ENCODE measurements around the gene UCP3.
"Not testable (repeated sequence)": the region's sequence is repeated elsewhere in the genome, so short reads cannot be mapped to it uniquely, and the experiment has no call there.

The UCP3 gene

DNA sequence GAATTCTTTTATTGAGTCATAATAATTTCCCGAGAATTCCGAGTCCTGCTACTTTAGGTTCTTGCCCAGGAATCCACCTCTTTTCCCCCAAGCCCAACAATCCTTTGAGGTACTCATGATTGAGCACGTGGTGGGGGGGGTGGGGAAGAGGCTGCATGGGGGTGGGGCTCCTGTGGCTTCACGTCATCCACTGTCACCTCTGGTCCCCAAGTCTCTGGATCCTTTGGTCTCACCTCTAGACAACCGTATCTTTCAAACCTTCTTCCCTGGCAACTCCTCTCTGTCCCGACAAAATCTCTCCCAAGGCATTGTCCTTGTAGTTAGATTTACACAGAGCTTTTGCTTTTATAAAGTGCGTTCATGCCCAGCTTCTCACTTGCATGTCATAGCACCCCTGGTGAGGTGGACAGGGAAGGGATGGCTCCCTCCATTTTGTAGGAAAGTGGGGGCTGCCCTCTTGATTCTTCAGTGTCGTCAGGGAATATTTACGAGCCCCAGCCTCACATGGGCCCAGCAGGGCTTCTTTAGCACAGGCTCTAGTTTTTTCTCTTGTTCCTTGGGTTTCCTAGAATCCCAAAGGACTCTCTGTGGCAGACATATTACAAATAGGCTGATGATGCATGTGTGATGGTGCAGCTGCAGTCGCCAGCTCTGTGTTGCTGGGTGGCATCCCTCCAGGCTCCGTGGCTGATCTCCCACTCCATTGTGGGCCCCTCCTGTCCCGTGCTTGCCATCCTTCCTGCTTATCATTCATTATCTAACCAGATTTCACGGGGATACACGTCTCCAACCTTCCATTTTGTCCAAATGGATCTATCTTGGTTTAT is 8.4 kb downstream of the UCP3 start:
- DNase-seq, result no peak

DNA sequence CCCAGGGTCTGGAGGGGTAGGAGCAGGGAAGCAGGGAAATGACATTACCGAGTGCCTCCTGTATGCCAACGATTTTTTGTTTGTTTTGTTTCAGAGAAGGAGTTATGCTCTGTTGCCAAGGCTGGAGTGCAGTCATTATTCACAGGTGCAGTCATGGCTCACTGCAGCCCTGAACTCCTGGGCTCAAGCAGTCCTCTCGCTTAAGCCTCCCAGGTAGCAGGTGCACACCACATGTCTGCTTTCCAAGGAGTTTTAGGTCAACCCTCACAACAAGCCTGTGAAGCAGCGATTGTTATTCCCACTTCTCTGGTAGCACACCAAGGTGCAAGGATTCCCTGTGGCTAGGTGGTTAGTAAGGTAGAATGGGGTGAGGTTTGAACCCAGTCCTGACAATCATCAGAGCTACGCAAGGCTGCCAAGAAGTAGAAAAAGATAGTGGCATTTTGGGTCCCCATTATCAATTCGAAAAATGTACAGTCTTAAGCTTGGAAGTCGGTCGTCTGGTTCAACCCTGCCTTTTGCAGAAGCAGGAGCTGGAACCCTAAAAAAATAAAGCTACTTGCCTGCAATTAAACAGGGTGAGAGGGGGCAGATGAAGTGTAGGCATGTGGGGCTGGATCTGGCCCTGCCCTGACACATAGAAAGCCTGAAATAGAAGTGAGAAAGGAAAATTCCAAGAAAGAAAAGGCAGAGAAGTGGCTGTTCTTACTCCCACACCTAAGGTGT is 9.1 kb downstream of the UCP3 start:
- DNase-seq, result no peak

DNA sequence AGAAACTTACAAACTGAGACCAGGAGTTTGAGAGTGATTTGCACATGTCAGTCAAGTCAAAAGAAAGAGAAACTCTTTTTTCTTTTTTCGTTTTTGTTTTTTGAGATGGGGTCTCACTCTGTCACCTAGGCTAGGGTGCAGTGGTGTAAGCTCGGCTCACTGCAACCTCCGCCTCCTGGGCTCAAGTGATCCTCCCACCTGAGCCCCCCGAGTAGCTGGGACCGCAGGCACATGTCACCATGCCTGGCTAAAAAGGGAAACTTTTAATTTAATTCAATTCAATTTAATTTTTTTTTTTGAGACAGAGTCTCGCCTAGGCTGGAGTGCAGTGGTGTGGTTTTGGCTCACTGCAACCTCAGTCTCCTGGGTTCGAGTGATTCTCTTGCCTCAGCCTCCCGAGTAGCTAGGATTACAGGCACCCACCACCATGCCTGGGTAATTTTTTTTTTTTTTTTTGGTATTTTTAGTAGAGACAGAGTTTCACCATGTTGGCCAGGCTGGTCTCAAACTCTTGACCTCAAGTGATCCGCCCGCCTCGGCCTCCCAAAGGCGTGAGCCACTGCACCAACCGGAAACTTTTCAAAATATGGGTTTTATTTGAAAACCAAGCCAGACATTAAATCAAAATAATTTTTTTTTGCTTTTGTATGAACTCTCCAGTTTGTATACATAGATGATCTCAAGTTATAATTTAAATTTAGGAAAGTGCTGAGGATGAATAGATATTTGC is 9.9 kb downstream of the UCP3 start:
- DNase-seq, result no peak

DNA sequence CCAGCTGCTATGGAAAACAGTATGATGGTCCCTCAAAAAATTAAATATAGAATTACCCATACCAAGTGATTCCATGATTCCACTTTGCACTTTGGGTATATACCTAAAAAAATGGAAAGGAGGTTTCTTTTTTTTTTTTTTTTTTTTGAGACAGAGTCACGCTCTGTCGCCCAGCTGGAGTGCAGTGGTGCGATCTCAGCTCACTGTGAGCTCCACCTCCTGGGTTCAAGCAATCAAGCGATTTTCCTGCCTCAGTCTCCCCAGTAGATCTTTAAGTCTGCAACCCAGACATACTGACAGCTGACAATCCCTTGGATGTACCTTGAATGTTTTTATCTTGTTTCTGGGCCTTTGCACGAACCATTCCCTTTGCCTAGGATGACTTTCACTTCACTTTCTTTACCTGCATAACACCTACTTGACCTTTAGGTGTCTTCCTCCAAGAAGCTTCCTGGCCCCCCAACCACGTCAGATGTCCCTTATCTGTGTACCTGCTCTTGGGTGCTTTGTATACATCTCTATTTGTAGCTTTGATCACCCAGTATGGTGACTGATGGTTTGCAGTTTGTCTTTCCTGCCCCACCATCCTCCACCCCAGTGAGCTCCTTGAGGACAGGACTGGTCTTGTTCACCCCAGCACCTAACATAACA is 11.6 kb downstream of the UCP3 start:
- no peak for DNase-seq

DNA sequence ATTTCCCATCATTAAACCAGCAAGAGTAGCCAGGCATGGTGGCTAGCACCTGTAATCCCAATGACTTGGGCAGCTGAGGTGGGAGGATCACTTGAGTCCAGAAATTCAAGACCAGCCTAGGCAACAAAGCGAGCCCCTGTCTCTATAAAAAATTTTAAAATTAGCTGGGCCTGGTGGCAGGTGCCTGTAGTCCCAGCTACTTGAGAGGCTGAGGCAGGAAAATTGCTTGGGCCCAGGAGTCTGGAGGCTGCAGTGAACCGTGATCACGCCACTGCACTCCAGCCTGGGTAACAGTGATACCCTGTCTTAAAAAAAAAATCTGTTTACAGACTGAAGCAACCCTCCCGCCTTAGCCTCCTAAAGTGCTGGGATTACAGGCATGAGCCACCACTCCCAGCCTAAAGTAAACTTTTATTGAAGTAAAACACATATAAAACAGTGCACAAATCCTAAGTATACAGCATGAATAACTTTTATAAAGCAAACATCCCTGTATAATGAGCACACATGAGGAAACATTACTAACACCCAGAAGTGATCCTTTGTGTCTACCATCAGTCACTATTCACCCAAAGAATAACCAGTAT is 12.6 kb downstream of the UCP3 start:
- no peak for DNase-seq

DNA sequence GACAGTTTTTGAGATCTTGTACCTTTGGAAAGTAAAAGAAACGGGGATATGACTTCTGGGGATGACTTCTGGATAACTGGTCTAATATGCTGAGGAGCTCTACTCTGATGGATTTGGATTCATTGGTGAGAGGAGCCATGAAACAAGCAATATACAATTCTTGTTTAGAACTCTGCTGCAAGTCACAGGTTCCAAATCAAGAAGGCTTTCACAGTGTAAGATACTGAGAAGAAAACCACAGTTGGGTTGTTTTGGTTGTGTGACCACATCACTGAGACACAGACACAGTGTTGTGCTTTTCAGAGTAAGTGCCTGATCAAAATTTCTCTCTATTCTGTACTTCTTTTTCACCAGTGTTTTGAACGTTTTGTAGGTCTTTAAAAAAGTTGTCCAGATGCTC is 13.2 kb downstream of the UCP3 start:
- peak in 4 of 5 donors; percentile 38 to 69 (median 44) for DNase-seq

DNA sequence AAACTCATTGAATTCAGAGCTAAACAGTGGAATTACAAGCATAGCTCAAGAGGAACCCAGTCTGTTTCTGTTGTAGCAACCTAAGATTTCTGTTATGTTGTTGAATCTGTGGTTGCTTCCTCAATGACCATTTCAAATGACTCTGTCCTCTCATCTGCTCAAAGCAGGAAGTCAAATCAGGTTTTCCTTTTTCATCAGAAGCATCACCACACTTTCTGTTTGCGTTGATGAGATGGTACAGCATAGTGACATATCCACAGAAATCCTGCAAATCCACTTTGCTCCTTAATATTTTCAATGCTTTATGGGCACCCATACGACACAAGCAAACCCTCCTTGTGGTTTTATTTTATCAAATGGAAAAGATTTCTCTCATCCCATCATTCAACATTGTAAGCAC is 13.6 kb downstream of the UCP3 start:
- DNase-seq, result peak in 1 of 5 donors; percentile 84

DNA sequence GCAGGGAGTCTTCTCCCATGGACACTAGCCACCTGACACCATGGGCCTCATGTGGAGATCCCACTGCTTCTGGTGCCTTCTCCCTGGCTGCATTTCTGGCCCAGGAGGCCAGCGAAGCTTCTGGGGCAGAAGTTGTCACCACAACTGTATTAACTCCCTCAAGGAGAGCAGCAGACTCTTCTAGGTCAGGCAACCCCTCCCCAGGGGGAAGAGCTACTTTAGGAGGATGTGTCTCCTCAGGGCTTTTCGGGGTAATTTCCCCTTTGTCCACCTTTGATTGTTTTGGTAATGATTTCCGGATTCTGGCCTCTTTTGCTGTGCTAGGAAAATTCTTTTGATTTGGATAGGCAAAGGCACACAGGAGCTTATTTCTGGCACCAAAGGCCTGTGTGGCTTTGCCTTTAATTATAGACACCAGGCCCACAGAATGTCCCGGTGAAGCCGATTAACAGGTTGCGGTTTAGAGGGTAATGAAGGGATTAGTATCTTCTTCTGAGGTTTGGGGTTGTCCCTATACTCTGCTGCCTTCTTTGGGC is 17.3 kb downstream of the UCP3 start:
- DNase-seq, result no peak

DNA sequence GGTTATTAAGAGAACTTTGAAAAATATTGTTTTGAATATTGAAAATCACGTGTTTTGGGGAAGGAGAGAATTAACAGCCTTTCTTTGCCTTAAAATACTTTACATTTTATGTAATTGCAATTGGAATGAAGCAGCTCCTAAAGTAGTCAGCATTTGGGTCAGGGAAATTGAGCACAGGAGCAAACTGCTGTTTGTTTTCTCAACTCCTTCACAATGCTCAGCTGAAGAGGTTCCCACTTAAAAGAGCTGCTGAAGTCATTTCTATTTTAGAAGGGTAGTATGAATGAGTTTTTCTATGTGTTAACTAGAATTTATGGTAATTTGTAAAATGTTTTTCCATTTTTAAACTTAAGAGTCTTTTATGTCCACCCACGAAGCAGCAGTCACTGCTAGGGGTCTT is 18.2 kb downstream of the UCP3 start:
- no peak for DNase-seq

DNA sequence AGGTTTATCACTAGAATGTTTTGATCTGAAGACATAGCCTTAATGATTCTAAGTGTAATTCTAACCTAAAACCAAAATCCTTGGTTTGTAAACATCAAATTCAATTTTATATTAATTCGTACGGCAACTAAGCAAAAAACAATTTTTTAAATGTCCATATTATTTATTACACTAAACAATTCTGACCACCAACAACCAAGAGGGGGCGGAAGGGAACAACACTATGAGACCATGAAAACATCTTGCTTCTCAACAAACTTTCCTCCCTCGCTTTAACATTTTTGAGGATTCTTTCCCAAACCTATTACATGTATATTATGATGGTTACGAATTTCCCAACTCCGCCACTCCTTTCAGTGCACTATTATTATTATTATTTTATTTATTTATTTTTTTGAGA is 19.7 kb downstream of the UCP3 start:
- no peak for DNase-seq

DNA sequence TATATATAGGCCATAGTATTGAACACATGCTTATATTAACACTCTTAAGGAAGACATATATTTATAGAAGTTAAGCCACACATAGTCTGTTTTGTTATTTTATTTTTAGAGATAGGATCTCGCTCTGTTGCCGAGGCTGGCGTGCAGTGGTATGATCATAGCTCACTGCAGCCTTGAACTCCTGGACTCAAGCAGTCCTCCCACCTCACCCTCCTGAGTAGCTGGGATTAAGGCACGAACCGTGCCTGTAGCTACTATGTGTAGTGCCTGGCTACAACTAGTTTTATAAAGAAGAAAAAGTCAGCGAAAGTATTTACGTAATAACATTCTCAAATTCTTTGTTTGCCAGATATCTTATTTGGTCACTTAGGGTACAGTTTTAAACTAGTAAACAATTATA is 20.7 kb downstream of the UCP3 start:
- no peak for DNase-seq

DNA sequence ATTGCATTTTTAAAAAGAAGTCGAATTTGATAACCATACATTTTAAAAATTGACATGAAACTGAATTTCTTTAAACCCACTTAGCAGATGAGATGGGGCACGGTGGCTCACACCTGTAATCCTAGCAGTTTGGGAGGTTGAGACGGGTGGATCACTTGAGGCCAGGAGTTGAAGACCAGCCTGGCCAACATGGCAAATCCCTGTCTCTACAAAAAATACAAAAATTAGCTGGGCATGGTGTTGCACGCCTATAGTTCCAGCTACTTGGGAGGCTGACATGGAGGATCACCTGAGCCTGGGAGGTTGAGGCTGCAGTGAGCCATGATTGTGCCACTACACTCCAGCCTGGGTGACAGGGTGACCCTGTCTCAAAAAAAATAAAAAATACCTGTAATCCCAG is 23.2 kb downstream of the UCP3 start:
- not testable (repeated sequence) for DNase-seq

DNA sequence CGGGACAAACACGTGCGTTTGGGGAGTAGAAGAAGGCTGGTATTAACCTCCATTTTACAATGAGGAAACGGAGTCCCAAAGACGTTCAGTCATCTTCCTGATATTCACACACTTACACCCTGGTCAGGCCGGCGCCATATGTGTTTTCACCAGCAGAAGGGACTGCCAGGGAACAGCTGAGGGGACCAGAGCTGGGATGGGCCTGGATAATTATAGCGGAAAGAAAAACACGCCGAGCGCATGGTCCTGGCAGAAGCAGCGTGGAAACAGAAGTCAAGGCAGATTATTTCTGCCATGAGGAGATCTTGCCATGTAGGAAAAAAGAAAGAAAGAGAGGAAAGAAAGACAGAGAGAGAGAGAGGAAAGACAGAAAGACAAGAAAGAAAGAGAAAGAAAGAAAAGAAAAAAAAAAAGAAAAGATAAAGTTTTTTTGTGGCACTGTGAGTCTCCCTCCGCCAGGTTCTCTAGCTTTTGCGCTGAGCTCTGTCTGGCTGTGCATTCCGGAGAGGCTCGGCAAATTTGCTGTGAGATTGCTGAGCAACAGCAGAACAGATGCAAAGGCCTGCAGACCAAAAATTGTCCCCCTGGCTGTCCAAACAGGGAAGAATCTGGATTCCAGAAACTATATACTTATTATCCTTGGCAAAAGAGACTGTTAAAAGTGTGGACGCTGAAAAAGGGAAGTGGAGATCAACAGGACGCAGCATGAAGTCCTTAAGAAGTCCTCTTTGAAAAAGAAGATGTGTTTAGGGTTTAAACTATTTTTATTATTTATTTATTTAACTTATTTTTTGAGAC is 24.9 kb downstream of the UCP3 start:
- DNase-seq, result no peak

DNA sequence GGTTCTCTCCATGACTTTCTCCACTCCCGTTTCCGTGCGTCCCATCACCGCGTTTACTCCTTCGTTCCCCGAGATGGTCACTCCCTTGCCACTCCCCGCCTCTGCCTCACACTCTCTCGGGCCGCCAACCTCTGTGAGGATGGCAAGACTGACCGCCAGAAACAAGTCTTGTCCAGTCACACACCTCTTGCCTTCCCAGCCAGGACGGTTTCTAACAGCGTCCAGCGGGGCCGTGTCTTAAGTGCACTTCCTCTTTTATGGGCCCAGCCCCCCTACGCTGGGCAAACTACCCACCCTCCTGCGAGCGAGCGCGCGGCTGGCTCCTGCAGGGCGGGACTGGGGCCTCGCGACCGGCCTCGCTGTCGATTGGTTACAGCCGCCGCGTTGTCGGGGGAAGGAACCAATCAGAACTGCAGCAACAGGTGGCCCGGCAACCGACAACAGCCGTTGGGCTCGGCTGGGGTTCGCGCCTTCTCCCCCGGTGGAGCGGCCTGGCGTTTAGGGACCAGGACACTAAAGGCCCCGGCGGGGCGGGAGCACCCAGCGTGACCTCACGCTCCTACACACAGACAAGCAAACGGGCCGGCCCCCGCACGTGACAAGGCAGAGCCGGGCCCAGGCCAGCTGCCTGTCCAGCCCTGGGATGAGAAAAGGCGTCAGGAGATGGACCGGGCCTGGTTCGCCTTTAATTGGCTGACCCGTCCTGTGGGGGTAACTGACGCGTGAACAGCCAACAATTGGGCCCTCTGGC is 25.7 kb downstream of the UCP3 start:
- DNase-seq, result peak; percentile 87 to 97 (median 90)

DNA sequence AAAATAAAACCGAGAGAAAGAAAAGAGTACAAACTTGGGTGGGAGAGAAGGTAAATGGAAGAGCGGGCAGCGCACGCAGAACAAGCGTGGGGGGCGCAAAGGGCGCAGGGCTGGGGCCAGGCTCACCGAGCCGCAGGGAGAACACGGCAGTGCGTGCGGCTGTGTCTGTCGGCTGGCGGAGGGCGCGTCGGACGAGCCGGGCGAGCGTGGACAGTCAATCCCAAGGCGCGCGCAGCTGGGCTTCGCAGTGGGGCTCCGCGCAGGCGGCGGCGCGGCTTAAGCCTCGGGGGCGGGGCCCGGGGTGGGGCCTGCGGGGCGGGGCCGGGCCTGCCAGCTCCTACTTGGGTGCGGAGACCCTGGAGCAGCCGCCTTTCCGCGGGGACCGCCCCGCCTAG is 26.3 kb downstream of the UCP3 start, which contains the start of gene UCP2:
TSS of gene UCP2 (minus strand) at position 249 of the 395 bp plus-strand sequence. CDS start 4,465 bp downstream, outside the sequence.
- DNase-seq, result peak; percentile 70 to 88 (median 75)

DNA sequence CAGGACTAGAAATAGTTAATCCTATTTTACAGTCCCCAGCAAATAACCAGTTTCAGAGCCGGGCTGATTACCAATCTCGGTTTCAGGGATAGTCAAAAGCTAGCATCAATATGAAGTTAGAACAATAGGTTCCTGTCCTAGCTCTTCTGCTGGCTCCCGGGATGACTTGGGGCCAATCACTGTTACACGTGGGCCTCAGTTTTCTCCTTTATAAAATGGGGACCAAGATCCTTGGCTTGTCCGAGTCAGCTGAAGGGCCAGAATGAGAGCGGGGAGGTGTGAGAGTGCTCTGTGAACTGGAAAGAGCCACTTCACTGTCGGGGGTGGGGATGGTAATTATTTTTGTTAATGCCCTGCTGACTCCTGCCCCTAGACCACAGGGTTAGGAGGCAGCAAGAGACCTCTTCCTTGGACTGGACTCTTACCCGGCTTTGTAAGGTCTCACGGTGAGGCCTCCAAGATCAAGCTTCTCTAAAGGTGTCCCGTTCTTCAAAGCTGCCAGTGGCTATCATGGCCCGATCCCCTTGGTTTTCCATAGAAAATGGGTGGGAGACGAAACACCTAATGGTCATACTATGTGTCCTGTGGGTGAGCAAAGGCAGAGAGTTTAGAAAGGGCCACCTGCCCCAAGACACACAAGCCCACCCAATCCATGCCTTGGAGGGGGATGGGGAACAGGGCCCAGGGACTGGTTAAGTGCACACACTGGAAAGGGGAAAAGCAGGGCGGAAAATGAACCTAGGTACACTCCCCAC is 27.7 kb downstream of the UCP3 start:
- DNase-seq, result no peak

DNA sequence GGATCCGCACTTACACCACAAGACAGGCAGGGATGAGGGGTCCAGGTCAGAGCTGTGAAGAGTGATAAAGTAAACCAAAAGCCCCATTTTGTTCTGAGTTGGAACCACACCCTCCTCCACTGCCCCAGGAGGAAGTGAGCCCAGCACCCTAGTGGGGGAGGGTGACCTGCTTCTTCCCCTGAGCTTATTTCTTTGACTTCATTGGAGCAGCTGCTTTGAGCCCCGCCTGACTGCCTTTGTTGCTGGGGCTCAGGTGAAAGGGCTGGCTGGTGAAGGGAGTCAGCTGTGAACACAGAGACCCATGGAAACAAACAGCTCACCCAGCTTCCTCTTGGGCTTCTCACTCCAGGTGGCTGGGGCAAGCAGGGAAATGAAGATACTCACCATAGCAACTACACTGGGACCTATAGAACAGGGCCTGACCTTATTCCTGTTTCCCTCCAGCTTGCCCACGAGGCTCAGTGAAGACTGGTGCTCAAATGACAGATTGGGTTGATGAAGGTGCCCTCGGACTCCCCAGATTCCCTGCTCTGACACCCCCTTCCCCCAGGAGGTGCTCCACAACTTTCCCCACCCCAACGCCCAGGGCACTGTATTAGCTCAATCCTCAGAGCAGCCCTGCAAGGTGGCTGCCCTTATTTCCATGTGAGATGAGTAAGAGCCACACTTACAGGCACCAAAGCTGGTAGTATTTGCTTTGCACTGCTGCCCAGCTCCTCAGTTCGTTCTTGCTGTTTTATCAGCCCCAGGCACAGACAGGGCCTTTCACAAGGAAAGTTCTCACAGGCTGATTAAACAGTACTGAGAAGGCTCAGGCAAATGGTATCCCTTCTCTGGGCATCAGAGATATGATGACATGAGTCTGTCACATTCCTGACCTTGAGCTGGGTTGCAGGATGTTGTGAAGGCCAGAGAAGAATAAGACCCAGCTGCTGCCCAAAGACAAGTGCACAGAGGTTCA is 28.6 kb downstream of the UCP3 start:
- peak; percentile 46 to 89 (median 69) for DNase-seq

DNA sequence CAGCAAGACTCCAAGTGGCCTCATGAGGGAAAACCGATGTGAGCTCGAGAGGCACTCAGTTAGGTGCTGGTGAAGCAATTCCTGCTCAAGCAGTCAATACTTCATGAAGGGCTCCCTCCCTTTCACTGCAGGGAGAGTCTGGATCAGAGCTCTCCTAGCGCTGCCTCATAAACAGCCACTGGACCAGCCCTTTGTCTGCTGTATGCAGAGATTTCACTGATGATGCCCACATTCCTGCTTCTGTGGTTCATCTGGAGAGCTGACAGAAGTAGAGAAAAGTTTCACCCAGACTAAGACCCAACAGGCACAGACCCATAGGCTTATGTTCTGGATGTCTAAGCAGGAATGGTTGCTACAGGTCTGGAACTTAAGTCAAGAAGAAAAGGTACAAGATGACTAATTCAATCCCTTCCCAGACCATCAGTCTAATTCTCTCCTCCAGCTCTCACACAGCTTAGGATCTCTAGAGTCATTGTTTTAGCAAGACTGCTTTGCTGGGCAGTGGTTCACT is 30.3 kb downstream of the UCP3 start:
- DNase-seq, result no peak

Measured in T-helper 1 cell (primary cell).